ENCODE measurements around the gene PRF1. TPM values are rescaled to one million over a fixed set of nuclear protein-coding genes. Genes with fewer than 3 reads are reported as not detected.

The PRF1 gene
- total RNA-seq (ENCODE audit: low replicate concordance): not detected in 2 replicates
- long read RNA-seq: 0 reads

DNA sequence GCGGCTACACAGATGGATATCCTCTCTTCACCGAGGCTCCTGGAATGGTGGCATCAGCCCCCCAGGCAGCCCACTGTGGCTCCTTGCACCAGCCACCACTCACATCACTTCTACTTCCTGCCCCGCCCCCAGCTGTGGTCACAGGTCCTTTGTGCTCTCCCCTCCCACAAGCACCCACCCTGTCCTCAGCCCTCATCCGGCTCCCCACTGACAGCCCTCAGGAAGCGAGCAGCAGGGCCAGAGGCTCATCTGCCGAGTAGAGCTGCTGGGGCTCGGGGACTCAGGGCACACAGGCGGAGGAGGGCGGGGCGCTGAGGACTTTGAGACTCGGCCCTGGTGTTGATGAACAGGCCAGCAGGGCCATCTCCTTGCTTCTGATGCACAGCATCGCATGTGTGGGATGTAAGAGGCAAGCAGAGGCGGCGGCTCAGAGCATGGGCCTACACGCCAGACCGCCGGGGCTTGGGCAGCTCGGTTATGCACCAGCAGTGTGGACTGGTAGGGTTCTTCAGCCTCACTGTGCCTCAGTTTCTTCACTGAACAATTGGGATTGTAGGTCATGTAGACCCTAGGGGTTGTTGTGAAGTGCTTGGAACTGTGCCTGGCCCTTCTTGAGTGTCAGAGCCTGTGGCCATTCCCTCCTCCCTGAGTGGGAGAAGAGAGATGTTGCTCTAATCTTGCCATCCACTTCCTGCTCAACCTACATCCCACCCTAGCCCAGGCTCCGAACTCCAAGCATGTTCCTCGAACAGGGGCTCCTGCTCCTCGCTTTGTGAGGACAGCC, at the start of gene PRF1:
TSS of gene PRF1 (minus strand) at position 77 of the 784 bp plus-strand sequence. CDS start 1,839 bp downstream, outside the sequence.
- no peaks in the 10 kb centered on the region for H3K27me3 Mint-ChIP-seq
- H3K27ac Mint-ChIP-seq: no peak within 1 kb of the TSS
- no peaks in the 10 kb centered on the region for H3K36me3 Mint-ChIP-seq
- DNase-seq (ENCODE audit: extremely low spot score, unreplicated experiment): peak; percentile 52
- TF ChIP-seq, protein P1, sequence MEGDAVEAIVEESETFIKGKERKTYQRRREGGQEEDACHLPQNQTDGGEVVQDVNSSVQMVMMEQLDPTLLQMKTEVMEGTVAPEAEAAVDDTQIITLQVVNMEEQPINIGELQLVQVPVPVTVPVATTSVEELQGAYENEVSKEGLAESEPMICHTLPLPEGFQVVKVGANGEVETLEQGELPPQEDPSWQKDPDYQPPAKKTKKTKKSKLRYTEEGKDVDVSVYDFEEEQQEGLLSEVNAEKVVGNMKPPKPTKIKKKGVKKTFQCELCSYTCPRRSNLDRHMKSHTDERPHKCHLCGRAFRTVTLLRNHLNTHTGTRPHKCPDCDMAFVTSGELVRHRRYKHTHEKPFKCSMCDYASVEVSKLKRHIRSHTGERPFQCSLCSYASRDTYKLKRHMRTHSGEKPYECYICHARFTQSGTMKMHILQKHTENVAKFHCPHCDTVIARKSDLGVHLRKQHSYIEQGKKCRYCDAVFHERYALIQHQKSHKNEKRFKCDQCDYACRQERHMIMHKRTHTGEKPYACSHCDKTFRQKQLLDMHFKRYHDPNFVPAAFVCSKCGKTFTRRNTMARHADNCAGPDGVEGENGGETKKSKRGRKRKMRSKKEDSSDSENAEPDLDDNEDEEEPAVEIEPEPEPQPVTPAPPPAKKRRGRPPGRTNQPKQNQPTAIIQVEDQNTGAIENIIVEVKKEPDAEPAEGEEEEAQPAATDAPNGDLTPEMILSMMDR (conservative IDR thresholded peaks at IDR 0.05): no peak
- no peak within 1 kb of the TSS for H3K4me3 Mint-ChIP-seq
- H3K9me3 Mint-ChIP-seq: peaks cover 8% of the 10 kb centered on the region
- no peaks in the 10 kb centered on the region for H3K4me1 Mint-ChIP-seq (ENCODE audit: unreplicated experiment)

DNA sequence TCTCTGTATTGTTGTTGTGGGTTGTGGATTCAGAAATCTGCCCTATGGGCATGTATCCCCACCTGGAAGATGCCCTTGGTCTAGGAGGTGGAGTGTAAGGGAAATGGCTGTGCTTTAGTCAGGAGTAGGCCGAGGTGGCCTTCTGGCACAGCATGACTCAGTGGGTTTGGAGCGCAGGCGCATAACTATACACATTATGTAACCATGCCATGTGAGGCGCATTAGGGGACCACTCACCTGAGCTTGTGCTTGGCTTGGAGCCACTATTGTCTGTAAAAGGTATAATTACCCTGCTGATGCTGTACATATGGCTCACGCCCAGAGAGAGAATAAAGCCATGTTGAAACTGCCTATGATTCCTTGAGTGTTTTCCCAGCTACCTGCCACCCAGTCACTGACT, 49.1 kb upstream of the PRF1 start:
- no peak overlapping the region for H3K27ac Mint-ChIP-seq

DNA sequence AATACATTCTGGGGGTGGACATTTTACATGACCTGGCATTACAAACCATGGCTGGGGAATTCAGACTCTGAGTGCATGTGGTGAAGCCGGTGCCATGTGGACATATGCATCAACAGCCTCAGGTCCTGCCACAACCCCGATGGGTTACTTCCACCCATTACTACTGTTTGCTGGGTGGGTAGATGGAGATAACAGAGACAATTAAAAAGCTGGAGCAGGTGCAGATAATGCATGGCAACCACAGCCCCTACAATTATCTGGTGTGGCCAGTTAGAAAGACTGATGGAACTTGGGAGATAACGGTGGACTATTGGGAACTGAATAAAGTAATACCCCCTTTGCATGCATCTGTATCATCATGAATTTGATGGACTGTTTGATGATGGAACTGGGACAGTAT, 48.2 kb upstream of the PRF1 start:
- Mint-ChIP-seq H3K36me3 (no peaks in the 10 kb centered on the region), H3K4me1 (ENCODE audit: unreplicated experiment) (peaks cover 9% of the 10 kb centered on the region), H3K9me3 (peaks cover 4% of the 10 kb centered on the region), H3K4me3 (no peak overlapping the region), H3K27ac (no peak overlapping the region), H3K27me3 (no peaks in the 10 kb centered on the region)
- no peak for DNase-seq (ENCODE audit: extremely low spot score, unreplicated experiment)
- TF ChIP-seq, protein P1 (conservative IDR thresholded peaks at IDR 0.05): no peak

More for the DNA sequence above, 49.1 kb upstream of the PRF1 start:
- Mint-ChIP-seq H3K27me3 (no peaks in the 10 kb centered on the region), H3K9me3 (peaks cover 4% of the 10 kb centered on the region), H3K4me1 (ENCODE audit: unreplicated experiment) (peaks cover 9% of the 10 kb centered on the region), H3K4me3 (no peak overlapping the region), H3K36me3 (no peaks in the 10 kb centered on the region)
- peak; percentile 56 for DNase-seq (ENCODE audit: extremely low spot score, unreplicated experiment)
- TF ChIP-seq, protein P1 (conservative IDR thresholded peaks at IDR 0.05): no peak

DNA sequence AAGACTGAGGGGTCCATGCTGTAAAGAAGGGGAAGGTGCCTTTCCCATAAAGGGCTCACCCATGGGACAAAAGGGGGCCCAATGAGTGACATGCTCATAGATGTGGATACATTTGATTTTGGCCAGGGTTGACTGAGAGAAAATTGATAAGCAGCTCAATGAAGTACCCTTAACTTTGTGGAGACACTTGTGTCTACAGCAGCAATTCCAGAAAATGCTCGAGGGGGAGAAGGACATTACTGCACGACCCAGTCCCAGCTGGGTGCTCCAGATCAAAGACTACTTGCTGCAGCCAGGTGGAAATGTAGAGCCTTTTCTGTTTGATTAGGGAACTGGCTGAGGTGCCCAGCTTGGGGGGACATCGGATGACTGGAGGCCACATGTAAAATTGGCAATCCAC, 47.6 kb upstream of the PRF1 start:
- H3K9me3 Mint-ChIP-seq: peaks cover 4% of the 10 kb centered on the region
- DNase-seq (ENCODE audit: extremely low spot score, unreplicated experiment): no peak
- no peak overlapping the region for H3K4me3 Mint-ChIP-seq
- H3K27me3 Mint-ChIP-seq: no peaks in the 10 kb centered on the region
- TF ChIP-seq, protein P1 (conservative IDR thresholded peaks at IDR 0.05): no peak
- H3K27ac Mint-ChIP-seq: no peak overlapping the region
- H3K4me1 Mint-ChIP-seq (ENCODE audit: unreplicated experiment): peaks cover 9% of the 10 kb centered on the region
- H3K36me3 Mint-ChIP-seq: no peaks in the 10 kb centered on the region

DNA sequence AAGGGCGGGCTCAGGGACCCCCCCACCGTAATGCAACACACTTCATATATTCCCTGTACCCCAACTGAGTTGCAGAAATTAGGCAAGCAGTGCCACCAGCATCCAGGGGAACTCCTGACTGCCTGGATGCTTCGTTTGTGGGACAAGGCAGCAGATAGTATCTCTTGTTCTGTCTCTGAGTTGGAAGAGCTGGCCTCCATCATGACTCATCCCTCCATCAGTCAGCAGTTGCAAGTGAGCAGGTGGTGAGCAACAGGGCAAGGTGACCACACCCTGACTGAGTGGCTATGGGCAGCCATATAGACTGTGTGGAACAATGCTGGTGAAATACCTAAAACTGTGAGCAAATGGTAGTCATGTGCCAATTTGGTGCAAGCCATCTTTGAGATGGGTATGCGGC, 47.0 kb upstream of the PRF1 start:
- Mint-ChIP-seq H3K36me3 (no peaks in the 10 kb centered on the region), H3K27ac (no peak overlapping the region), H3K27me3 (peaks cover 2% of the 10 kb centered on the region), H3K4me3 (no peak overlapping the region), H3K4me1 (ENCODE audit: unreplicated experiment) (peaks cover 9% of the 10 kb centered on the region), H3K9me3 (peaks cover 4% of the 10 kb centered on the region)
- TF ChIP-seq, protein P1 (conservative IDR thresholded peaks at IDR 0.05): no peak
- no peak for DNase-seq (ENCODE audit: extremely low spot score, unreplicated experiment)
